Fibroblast of pulmonary artery (primary cell): ENCODE measurements around the gene UGT1A10.

Experiments
- DNase-seq: peaks from one replicate; pipeline ENCODE4 v3.0.0-alpha.2; 2010; ENCODE audit warnings: low read depth
- H3K4me3 ChIP-seq: replicated peaks from 2 replicates; pipeline ENCODE4 v1.5.1; 2011; ENCODE audit warnings: low read depth, mild to moderate bottlenecking, control low read depth, low read length, moderate library complexity
- TF ChIP-seq, protein P1 (sequence below): IDR thresholded peaks from 2 replicates; pipeline ENCODE4 v1.5.1; 2011; ENCODE audit warnings: mild to moderate bottlenecking, control low read depth, low read length, inconsistent platforms; ENCODE audit errors: missing control alignments

Gene UGT1A10

GRCh38 chr2:233817361-233817911, 181.2 kb downstream of the UGT1A10 start:
- TF ChIP-seq, protein P1, sequence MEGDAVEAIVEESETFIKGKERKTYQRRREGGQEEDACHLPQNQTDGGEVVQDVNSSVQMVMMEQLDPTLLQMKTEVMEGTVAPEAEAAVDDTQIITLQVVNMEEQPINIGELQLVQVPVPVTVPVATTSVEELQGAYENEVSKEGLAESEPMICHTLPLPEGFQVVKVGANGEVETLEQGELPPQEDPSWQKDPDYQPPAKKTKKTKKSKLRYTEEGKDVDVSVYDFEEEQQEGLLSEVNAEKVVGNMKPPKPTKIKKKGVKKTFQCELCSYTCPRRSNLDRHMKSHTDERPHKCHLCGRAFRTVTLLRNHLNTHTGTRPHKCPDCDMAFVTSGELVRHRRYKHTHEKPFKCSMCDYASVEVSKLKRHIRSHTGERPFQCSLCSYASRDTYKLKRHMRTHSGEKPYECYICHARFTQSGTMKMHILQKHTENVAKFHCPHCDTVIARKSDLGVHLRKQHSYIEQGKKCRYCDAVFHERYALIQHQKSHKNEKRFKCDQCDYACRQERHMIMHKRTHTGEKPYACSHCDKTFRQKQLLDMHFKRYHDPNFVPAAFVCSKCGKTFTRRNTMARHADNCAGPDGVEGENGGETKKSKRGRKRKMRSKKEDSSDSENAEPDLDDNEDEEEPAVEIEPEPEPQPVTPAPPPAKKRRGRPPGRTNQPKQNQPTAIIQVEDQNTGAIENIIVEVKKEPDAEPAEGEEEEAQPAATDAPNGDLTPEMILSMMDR, result no peak
- no peak overlapping the region for H3K4me3 ChIP-seq
- no peak for DNase-seq

DNA sequence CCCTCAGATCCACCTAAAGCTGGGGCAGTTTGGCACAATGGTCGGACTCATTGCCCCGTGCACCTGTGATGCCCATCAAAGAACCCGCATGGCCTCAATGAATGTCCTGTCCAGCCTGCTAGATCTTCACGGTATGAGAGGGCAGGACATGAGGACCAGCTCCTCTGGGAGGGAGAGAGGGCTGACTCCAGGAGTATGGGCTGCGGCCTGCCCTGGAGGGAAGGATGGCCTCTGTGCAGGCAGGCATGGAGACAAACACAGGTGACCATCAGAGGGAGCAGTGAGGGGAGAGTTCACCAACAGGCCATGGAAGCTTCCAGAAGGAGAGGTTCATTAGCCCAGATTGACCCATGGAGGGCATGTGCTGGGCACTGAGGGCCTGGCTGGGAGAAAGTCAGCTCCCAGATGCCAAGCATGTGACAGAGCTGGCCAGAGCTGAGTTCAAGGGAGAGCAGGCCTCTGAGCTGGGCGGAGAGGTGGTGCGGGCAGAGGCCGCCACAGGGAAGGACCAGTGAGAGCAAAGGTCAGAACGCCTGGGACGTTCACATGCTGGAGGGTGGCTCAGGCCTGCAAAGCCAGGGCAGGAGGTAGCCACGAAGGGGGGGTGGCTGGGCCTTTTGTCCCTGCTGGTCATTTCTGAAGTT, 181.9 kb downstream of the UGT1A10 start:
- TF ChIP-seq, protein P1, result no peak
- no peak overlapping the region for H3K4me3 ChIP-seq
- DNase-seq, result no peak

DNA sequence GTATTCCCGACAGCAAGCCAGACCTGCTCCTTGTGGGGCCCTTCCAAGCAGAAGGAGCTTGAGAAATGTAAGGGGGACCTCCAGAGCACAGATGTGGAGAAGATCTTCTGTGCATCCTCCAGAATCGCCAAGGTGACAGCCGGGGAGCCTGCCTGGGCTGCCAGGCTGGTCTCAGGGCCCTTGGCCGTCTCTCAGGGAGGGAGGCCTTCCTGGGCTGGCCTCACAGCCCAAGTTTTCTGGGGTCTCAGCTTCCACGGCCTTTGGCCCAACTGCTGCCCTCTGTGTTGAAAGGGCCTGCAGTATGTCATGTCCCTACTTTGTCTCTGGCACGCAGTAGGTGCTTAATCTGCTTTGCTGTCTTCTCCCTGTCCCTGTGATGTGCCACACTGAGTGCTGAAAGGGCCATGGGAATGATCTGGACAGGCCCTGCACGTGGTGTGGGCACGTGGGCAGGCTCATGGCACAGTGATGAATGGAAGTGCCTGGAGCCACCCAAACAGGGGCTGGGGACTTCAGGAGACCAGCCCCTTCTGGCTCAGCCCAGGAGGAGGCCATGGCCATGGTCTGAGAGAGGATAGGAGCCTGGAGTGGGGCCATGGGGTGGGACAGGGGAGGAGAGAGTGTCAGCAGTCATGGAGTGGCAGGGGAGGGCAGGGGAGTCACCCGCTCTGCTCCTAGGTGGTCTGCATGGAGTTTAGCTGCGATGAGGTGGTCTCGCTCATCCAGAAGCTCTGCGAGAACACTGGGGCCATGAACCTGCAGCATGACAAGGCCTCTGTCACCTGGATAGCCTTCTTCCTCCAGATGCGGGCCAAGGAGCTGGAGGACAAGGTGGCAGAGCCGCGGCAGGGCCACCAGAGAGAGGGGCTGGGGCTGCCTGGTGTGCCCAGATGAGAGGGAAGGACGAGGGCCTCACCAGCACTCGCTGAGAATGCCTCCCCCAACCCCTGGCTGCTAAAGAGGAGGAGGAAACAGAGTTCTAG, 182.7 kb downstream of the UGT1A10 start:
- no peak for DNase-seq

GRCh38 chr2:233819884-233820773, 183.9 kb downstream of the UGT1A10 start:
- no peak overlapping the region for H3K4me3 ChIP-seq
- DNase-seq, result no peak
- TF ChIP-seq, protein P1, result no peak

More for the DNA sequence above, 182.7 kb downstream of the UGT1A10 start:
- no peak overlapping the region for H3K4me3 ChIP-seq
- TF ChIP-seq, protein P1, result no peak

GRCh38 chr2:233820774-233821105, 184.5 kb downstream of the UGT1A10 start:
- H3K4me3 ChIP-seq, result no peak overlapping the region
- DNase-seq, result no peak

DNA sequence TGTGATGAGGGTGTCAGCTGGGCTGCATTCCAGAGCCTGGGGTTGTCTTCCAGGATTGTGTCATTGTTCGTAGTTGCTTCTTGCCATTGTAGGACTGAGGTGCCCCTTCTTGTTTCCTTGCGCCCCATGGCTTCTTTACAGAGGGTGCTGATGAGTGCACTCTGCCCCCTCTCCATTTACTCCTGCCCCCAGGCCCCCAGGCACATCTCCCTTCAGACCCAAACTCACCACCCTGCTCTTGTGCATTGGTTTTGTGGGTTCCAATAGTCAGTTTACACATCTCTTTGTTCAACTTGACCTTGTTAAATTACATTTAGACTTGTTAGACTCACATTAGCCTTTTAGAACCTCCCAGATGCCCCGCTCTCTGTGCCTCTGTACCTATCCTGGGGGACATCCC, 184.9 kb downstream of the UGT1A10 start:
- TF ChIP-seq, protein P1, result no peak
- DNase-seq, result no peak
- H3K4me3 ChIP-seq, result no peak overlapping the region

More at GRCh38 chr2:233820774-233821105, 184.5 kb downstream of the UGT1A10 start:
- TF ChIP-seq, protein P1, result no peak
